GM18505 (cell line): Measurements from ENCODE around the gene SYNPR.

ENCODE experiments used
- ATAC-seq: cut with Tn5 transposase; IDR thresholded peaks from one replicate; pipeline ENCODE4 v1.9.1; 2021; ENCODE audit not compliant: unreplicated experiment
- POLR2A ChIP-seq: IDR thresholded peaks from 4 replicates; pipeline ENCODE4 v1.6.1; 2011; ENCODE audit warnings: borderline replicate concordance; ENCODE audit not compliant: insufficient read depth, insufficient read length; ENCODE audit errors: extremely low read depth

The SYNPR gene

DNA sequence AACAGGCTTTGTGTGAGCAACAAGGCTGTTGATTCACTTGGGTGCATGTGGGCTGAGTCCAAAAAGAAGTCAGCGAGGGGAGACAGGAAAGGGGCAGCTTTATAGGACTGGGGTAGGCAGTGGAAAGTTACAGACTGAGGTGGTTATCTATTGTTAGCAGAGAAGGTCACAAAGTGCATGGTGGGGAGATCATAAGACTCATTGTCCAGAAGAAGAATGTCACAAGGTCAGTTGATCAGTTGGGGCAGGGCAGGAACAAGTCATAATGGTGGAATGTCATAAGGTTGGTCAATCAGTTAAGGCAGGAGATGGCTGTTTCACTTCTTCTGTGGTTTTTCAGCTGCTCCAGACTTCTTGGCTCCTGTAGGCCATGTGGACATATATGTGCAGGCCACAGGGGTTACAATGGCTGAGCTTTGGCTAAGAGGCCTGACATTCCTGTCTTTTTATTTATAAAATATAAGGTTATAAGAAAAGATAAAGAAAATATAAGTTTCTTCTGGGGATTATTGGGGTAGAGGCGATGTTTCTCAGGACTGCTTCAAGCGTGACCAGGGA is 304.9 kb downstream of the SYNPR start:
- TF ChIP-seq POLR2A: no peak
- no peak for ATAC-seq

DNA sequence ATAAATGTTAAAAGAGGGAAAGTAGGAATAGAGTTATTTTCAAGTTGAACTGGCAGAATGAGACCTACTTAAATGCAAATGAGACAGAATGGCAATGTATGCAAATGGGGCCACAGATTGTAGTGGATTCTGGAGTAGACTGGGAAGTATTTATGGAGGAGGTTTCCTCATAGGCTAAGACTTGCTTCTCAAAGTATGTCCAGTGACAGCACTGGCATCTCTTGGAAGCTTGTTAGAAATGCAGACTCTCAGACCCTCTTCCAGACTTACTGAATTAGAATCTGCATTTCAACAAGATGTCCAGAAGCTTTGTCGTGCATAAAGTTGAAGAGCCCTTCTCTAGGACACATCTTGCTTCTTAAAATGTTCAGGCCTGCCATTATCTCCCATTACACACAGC is 306.6 kb downstream of the SYNPR start:
- TF ChIP-seq POLR2A: no peak

DNA sequence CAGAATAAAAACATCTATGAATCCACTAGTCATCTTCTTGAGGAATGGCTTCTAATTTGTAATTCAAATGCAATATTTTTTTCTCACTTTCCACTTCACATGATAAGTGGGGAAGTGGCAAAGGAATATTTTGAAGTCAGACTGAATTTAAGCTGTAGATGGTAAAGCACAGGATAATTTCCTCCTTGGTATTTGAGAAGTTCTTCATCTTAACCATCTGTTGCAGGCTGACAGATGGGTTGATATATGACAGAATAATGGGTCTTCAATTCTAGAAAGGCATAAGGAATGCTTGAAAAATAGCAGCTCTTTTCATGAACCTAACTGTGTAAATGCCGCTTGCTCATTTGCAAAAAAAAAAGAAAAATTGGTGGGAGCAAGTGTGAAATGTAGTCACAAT is 307.8 kb downstream of the SYNPR start:
- TF ChIP-seq POLR2A: no peak
- ATAC-seq: no peak

More for the DNA sequence above, 306.6 kb downstream of the SYNPR start:
- no peak for ATAC-seq

DNA sequence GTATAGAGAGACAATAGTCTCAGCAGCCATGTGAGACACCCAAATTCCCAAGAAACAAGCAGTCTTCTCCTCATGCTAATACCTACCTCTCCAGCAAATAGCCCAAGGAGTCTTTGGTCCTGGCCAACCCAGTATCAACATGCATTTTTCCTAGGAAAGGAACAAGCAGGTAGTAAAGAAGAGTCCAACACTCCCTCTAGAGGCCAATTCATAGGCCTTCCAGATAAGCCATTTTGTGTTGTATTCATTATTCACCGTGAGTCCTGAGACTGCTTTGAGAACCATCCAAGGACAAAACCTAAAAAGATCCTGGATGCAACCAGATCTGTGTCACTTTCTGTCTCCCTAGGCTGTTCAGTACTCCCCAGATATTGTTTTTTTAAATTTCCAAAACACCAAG is 310.8 kb downstream of the SYNPR start:
- TF ChIP-seq POLR2A: no peak
- ATAC-seq: no peak

DNA sequence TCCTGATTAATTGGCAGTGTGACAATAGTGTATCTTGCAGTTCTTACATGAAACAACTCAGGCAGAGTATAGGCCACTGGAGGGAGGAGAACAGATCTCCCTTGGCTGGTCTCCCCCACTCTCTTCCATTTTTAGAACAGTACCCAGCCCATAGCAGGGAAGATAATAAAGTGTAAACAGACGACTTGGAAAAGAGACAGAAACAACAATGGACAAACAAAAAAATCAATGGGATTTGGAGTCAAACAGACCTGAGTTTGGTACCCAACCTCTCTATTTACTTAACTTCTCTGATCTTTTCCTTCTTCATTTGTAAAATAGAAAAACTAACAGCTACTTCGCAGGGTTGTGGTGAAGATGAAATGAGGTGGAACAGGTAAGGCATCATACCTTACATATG is 315.7 kb downstream of the SYNPR start:
- no peak for ATAC-seq
- TF ChIP-seq POLR2A: no peak

DNA sequence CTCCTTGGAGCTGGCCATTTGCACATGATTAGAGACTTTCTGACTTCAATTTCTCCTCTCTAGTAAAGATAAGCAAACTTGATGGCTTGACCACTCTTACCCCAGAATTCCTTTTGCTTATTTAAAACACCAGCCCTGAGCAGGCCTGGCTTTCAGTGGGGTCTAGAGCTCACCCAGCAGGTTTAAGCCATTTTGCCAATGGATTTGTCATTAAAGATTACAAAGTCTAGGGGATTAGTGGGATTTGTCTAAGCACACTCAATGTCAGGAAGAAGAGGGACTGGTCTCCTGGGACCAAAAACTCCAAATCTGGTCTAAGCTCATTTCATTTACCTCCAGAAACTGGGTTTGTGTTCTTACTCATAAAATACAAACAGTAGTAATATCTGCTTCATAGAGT is 317.1 kb downstream of the SYNPR start:
- ATAC-seq: no peak
- TF ChIP-seq POLR2A: no peak

DNA sequence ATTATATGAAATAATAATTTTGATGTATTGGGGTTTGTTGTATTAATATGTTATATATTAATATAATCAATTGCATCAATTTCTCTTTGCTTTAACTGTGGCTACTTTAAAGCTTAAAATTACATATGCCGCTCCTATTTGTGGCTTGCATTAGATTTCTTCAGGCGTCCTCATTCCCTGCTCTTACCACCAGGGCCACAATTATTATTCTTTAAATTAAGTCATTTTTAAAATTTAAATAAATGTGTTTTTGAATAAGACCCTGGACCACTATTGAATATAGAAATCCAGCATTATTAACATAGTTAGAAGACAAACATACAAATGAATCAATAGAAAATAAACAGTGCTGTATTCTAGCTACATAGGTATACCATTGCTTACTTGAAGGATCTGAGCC is 318.9 kb downstream of the SYNPR start:
- TF ChIP-seq POLR2A: no peak
- ATAC-seq: no peak

DNA sequence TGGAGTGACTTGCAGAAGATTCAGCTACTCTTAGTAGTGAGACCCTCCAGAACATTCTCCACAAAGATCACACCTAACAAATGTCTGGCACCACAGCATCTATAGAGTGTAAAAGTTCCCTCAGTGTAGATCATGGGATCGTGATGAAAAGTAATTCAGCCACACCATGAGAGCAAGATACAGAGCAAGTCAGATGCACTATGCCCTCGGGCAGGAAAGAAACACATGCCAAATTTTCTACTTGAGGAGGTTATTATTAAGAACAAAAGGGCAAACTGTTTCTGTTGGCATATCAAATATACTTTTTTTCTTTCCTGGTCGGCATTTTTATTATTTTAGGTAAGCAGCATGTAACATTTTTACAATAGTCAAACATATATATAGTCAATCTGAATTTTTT is 329.6 kb downstream of the SYNPR start:
- TF ChIP-seq POLR2A: no peak
- no peak for ATAC-seq

DNA sequence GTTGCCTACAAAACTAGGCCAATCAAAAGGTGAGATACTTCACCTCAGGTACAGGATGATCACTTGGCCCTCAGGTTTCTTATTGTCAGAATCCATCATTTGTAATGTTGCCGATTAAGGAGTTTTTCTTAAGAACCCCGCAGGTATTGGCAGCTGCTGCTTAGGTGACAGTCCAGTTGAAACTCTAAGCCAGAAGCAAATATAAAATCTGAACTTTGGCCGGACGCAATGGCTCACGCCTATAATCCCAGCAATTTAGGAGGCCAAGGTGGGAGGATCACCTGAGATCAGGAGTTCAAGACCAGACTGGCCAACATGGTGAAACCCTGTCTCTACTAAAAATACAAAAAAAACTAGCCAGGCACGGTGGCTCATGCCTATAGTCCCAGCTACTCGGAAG is 331.3 kb downstream of the SYNPR start:
- ATAC-seq: no peak
- TF ChIP-seq POLR2A: no peak

DNA sequence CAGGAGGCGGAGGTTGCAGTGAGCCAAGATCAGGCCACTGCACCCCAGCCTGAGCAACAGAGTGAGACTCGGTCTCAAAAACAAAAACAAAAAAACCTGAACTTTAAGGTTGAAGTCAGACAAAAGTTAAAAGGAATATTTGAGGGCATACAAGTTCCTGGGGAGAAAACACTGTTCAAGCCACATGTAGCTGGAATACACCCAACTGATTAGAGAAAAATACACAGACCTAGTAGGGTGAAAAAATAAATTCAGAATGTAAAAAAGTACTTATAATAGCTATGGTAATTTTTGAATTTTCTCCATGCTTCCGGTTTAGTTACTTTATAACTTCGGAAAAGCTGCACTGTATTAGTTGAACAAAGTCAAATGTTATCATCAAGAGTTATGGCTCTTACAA is 331.7 kb downstream of the SYNPR start:
- no peak for TF ChIP-seq POLR2A
- ATAC-seq: no peak

DNA sequence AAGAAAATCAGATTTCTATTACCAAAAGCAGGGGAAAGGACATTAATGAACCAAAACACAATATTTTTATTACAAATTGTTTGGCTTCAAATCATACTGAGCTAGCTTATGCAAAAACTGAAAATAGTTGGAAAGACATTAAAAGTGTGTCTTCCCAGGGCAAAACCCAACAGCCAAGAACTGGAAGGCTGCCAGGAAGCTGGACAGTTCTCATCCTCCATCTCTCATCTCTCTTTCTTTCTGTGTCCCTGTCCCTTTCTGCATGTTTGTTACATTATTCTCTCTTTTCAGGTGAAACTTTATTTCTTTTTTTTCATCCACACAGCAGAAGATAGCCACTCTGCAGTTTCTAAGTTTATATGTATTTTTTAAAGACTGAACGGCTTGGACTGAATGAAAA is 333.3 kb downstream of the SYNPR start:
- no peak for ATAC-seq
- TF ChIP-seq POLR2A: no peak

DNA sequence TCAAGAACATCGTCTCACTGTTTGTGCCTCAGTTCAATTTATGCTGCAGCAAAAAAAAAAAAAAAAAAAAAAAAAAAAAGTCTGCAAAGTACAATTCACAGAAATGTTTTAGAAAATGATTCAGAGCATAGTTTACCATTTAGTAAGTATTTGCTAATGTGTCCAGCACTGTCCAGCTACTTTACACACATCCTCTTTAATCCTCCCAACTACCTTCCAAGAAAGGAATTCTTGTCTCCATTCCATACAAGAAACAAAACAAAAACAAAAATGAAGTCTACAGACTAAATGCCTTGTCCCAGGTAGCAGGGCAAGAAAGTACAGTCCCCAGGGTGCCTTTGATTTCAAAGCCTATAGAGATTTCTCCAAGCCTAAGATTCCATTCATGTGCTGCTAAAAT is 335.5 kb downstream of the SYNPR start:
- ATAC-seq: no peak
- no peak for TF ChIP-seq POLR2A

DNA sequence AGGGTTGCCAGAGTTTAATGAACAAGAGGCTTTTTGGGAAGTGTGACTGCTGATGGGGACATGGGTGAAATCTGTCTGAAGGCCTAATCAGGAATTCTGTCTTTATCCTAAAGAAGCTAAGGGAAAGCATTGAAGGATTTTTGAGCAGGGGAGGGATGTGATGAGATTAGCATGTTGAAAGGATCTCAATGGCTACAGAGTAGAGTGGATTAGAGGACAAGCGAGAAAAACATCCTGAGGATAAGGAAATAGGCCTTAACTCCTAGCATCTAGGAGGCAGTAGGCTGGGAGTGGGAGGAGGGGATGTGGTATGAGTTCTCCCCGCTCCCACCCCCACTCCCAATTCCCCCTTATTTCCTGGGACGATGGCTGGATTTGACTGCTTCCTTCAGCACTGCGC is 339.3 kb downstream of the SYNPR start:
- no peak for ATAC-seq
- no peak for TF ChIP-seq POLR2A

DNA sequence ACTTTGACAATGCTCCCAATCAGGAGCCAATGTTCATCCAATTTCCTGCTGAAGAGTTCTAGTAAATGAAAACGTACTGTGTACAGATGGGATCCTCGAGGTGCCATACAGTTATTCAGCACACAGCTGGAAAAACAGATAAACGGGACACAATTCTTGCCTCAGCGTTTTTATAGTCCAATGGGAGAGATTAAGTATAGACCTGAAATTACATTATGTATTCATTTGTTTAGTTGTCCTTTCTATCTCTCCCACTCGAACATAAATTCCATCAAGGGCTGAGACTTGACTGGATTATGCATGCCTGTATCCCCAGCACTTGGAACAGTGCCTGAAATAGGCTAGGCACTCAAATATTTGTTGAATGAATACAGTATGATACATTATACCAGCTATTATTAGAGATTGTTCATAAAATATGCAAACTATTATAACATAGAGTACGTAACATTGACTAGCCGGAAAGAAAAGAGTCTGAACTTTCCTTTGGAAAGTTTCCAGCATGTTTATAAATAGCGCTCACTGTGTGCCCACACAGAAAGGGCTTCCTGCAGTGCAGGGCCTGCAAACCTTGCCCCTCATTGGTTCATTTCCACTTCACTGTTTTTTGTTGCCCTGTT is 346.9 kb downstream of the SYNPR start:
- no peak for ATAC-seq
- no peak for TF ChIP-seq POLR2A

DNA sequence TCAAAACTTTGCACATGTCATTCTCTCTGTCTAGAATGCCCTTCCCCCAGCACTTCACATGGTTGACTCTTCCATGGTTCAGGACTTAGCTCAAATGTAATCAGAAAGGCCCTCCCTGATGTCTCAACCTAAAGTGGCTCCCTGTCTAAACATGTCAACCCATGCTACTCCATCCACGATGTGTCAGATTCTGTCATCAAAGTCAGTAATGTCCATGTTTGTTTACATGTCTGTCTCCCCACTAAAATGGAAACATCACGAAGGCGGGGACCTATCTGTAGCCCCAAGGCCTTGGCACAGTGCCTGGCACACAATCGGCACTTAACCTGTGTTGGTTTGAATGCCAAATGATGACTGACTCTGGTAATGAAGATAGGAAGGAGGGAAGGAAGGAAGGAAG is 353.6 kb downstream of the SYNPR start:
- TF ChIP-seq POLR2A: no peak
- ATAC-seq: no peak
